DND-41 (cell line): ENCODE measurements around the gene SATL1.

ENCODE experiments used
- ATAC-seq: fragments of 200-7000 bp; cut with Tn5 transposase; 3 replicates; pipeline ENCODE4 v1.9.1; 2021; ENCODE audit warnings: low read depth; ENCODE audit not compliant: insufficient read depth
- DNase-seq: peaks from one replicate; pipeline ENCODE4 v3.0.0-alpha.2; 2020
- H2AFZ ChIP-seq: 2 replicates; pipeline ENCODE4 v1.6.0; 2012; ENCODE audit warnings: low read depth, low read length
- H3K27ac ChIP-seq: 2 replicates; pipeline ENCODE4 v1.5.1; 2012; ENCODE audit warnings: low read length, inconsistent platforms
- H3K27me3 ChIP-seq: fragments of 200-600 bp; sonication (generic); 2 replicates; pipeline ENCODE4 v1.6.0; 2012; ENCODE audit warnings: low read length, mild to moderate bottlenecking, inconsistent platforms; ENCODE audit not compliant: insufficient read depth, poor library complexity
- H3K36me3 ChIP-seq: 2 replicates; pipeline ENCODE4 v1.5.1; 2012; ENCODE audit warnings: low read length, inconsistent platforms; ENCODE audit not compliant: insufficient read depth
- H3K4me1 ChIP-seq: 2 replicates; pipeline ENCODE4 v1.5.1; 2012; ENCODE audit warnings: mild to moderate bottlenecking, low read length; ENCODE audit not compliant: insufficient read depth
- H3K4me2 ChIP-seq: 2 replicates; pipeline ENCODE4 v1.6.0; 2012; ENCODE audit warnings: mild to moderate bottlenecking, moderate library complexity, low read length, inconsistent platforms; ENCODE audit not compliant: insufficient read depth
- H3K4me3 ChIP-seq, 2 experiments: fragments of 200-600 bp in 1 of 2; shearing (Covaris generic) in 1 of 2; 2 replicates each; pipeline ENCODE4 v1.5.1; 2012 to 2016; ENCODE audit warnings: inconsistent platforms in 2 of 2, low read length in 2 of 2, mild to moderate bottlenecking in 2 of 2, low read depth in 1 of 2, moderate library complexity in 1 of 2
- H3K79me2 ChIP-seq: 2 replicates; pipeline ENCODE4 v1.6.0; 2012; ENCODE audit warnings: low read length, inconsistent platforms; ENCODE audit not compliant: insufficient read depth
- H3K9ac ChIP-seq: 2 replicates; pipeline ENCODE4 v1.6.0; 2012; ENCODE audit warnings: low read depth, mild to moderate bottlenecking, inconsistent platforms, low read length, moderate library complexity
- H3K9me3 ChIP-seq: 2 replicates; pipeline ENCODE4 v1.5.1; 2012; ENCODE audit warnings: low read length, moderate library complexity, mild to moderate bottlenecking, inconsistent platforms; ENCODE audit not compliant: insufficient read depth, severe bottlenecking
- H4K20me1 ChIP-seq: 2 replicates; pipeline ENCODE4 v1.6.0; 2012; ENCODE audit warnings: low read length; ENCODE audit not compliant: insufficient read depth
- CTCF ChIP-seq: IDR thresholded peaks from 2 replicates; pipeline ENCODE4 v1.5.1; 2012; ENCODE audit warnings: borderline replicate concordance, low read length, moderate library complexity, mild to moderate bottlenecking; ENCODE audit not compliant: poor library complexity, severe bottlenecking; ENCODE audit errors: extremely low read depth
- EZH2 ChIP-seq: IDR thresholded peaks from 3 replicates; pipeline ENCODE4 v1.6.1; 2012; ENCODE audit warnings: borderline replicate concordance, low read depth, mild to moderate bottlenecking, moderate library complexity, low read length, inconsistent platforms; ENCODE audit not compliant: severe bottlenecking

The SATL1 gene

GRCh38 chrX:85136409-85136808 is 107.2 kb downstream of the SATL1 start:
- H3K4me1 ChIP-seq, result no peaks in the 10 kb centered on the region
- no peaks in the 10 kb centered on the region for H3K79me2 ChIP-seq
- TF ChIP-seq EZH2 (no peak), CTCF (no peak)
- no peak overlapping the region for H3K4me2 ChIP-seq
- no peak overlapping the region for H3K9ac ChIP-seq
- H3K9me3 ChIP-seq, result no peaks in the 10 kb centered on the region
- no peaks in the 10 kb centered on the region for H3K36me3 ChIP-seq
- ATAC-seq (no peak), DNase-seq (no peak)
- H4K20me1 ChIP-seq, result no peaks in the 10 kb centered on the region
- no peak overlapping the region for H2AFZ ChIP-seq
- H3K27me3 ChIP-seq, result no peaks in the 10 kb centered on the region
- no peak overlapping the region for H3K27ac ChIP-seq
- no peak overlapping the region for H3K4me3 ChIP-seq

- Histone ChIP-seq H3K27ac (no peak overlapping the region), H3K9ac (no peak overlapping the region), H3K9me3 (no peaks in the 10 kb centered on the region), H2AFZ (no peak overlapping the region), H3K4me2 (no peak overlapping the region), H4K20me1 (no peaks in the 10 kb centered on the region), H3K4me3 (no peak overlapping the region), H3K36me3 (no peaks in the 10 kb centered on the region), H3K4me1 (no peaks in the 10 kb centered on the region), H3K79me2 (no peaks in the 10 kb centered on the region), H3K27me3 (no peaks in the 10 kb centered on the region)
- no peak for DNase-seq
- ATAC-seq, result no peak
- TF ChIP-seq CTCF, result no peak
- no peak for TF ChIP-seq EZH2
Observed at GRCh38 chrX:85115252-85115651, 128.3 kb downstream of the SATL1 start.

- ATAC-seq (no peak), DNase-seq (no peak)
- no peaks in the 10 kb centered on the region for H3K9me3 ChIP-seq
- no peak overlapping the region for H3K27ac ChIP-seq
- no peak overlapping the region for H3K4me2 ChIP-seq
- H3K27me3 ChIP-seq, result no peaks in the 10 kb centered on the region
- H3K36me3 ChIP-seq, result no peaks in the 10 kb centered on the region
- H3K4me1 ChIP-seq, result no peaks in the 10 kb centered on the region
- no peak overlapping the region for H3K9ac ChIP-seq
- no peak overlapping the region for H3K4me3 ChIP-seq
- TF ChIP-seq CTCF (no peak), EZH2 (no peak)
- H4K20me1 ChIP-seq, result no peaks in the 10 kb centered on the region
- no peak overlapping the region for H2AFZ ChIP-seq
- no peaks in the 10 kb centered on the region for H3K79me2 ChIP-seq
Observed at GRCh38 chrX:85114776-85115175, 128.8 kb downstream of the SATL1 start.

GRCh38 chrX:85114171-85114570 is 129.4 kb downstream of the SATL1 start:
- Histone ChIP-seq H3K4me3 (no peak overlapping the region), H3K9me3 (no peaks in the 10 kb centered on the region), H3K36me3 (no peaks in the 10 kb centered on the region), H3K9ac (no peak overlapping the region), H4K20me1 (no peaks in the 10 kb centered on the region), H3K27me3 (no peaks in the 10 kb centered on the region), H3K4me2 (no peak overlapping the region), H2AFZ (no peak overlapping the region), H3K79me2 (no peaks in the 10 kb centered on the region), H3K27ac (no peak overlapping the region), H3K4me1 (no peaks in the 10 kb centered on the region)
- TF ChIP-seq CTCF (no peak), EZH2 (no peak)
- ATAC-seq, result no peak
- DNase-seq, result no peak
